ENCODE results near the gene RAB8A. TPM values are rescaled to one million over a fixed set of nuclear protein-coding genes. Genes with fewer than 3 reads are reported as not detected.

The RAB8A gene
- total RNA-seq, 4 donors from 2014 or later: 31.3 to 59.7 (median 35.6) TPM

- TF ChIP-seq CTCF (IDR thresholded peaks at IDR 0.05; ENCODE audit: low read depth): no peak
These were observed 5.9 kb downstream of the RAB8A start for GRCh38 chr19:16117594-16118033.

GRCh38 chr19:16118489-16119033 is 6.9 kb downstream of the RAB8A start:
- TF ChIP-seq CTCF (IDR thresholded peaks at IDR 0.05; ENCODE audit: low read depth): no peak

GRCh38 chr19:16121141-16121540 is 9.5 kb downstream of the RAB8A start:
- no peak for TF ChIP-seq CTCF (IDR thresholded peaks at IDR 0.05; ENCODE audit: low read depth)

GRCh38 chr19:16121967-16122366 is 10.3 kb downstream of the RAB8A start:
- TF ChIP-seq CTCF (IDR thresholded peaks at IDR 0.05; ENCODE audit: low read depth): no peak

DNA sequence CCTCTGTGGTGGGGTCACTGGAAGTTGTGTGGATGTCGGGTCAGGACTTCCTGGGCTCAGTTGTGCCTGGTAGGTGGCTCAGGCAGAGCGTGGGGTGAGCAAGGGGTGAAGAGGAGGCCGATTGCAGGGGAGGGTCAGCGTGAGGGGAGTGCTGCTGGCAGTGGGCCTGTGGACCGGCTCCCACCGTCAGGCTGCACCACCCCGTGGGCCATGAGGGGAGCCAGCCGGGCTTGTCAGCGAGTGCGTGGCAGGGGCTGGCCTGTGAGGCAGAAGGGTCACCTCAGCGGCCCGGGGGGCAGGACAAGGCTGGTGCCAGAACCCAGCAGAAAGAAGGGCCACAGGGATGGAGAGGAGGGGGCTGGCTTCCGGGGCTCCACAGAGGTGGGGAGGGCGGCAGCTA is 13.3 kb downstream of the RAB8A start:
- no peak for TF ChIP-seq CTCF (IDR thresholded peaks at IDR 0.05; ENCODE audit: low read depth)

DNA sequence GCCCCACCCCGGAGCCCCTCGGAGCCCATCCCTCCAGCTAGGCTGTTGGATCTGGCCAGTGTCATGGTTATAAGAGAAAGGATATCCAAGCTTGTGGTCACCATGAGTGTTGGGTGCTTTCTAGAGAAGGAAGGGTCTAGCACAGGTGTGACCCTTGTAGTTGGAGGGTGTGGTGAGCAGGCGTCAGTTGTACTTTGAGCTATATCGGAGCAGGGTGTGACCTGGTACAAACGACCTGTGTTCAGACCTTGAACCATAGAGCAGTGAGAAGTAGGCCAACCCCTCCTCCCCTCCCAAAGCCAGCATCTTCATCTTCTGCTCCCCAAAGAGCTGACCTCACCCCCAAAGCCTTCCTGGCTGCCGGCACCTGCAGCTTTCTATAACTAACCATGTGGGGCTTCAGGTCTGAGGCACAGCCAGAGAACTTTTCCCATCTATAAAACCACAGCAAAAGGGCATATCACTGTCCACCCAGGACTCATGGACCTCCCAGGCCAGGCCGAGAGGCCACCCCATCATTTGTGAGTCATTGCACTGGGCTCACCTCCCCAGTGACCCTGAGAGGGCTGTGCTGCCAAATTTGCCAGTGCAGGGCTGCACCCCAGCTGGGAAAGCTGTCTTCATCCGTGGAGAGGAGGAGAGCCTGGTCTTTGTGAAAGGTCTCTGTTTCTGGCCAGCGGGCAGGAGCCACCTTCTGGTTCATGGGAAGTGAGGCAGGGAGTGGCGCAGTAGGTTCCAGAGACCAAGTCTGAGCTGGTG is 14.2 kb downstream of the RAB8A start:
- no peak for TF ChIP-seq CTCF (IDR thresholded peaks at IDR 0.05; ENCODE audit: low read depth)

GRCh38 chr19:16127080-16127479 is 15.4 kb downstream of the RAB8A start:
- no peak for TF ChIP-seq CTCF (IDR thresholded peaks at IDR 0.05; ENCODE audit: low read depth)
